Measurements from ENCODE around the gene MS4A13. TPM values are rescaled to one million over a fixed set of nuclear protein-coding genes. Genes with fewer than 3 reads are reported as not detected.

The MS4A13 gene
- total and polyA plus RNA-seq, 4 donors, result not detected

GRCh38 chr11:60493454-60493853 is 21.7 kb upstream of the MS4A13 start:
- Histone ChIP-seq H3K27ac (ENCODE audit: low read depth in 1 of 2, low read length in 2 of 2) (no peak overlapping the region), H3K4me3 (ENCODE audit: low read depth in 1 of 3, low read length in 3 of 3) (no peak overlapping the region), H3K9ac (ENCODE audit: low read depth in 1 of 2, low read length in 2 of 2) (no peak overlapping the region), H3K27me3 (ENCODE audit: control insufficient read depth in 4 of 4, insufficient read depth in 4 of 4, low read length in 3 of 4) (peaks cover 0 to 7% (median 0%) of the 10 kb centered on the region in 4 donors), H3K9me3 (ENCODE audit: control insufficient read depth in 4 of 4, low read length in 3 of 4) (no peaks in the 10 kb centered on the region), H3K4me1 (ENCODE audit: control insufficient read depth in 4 of 4, insufficient read depth in 4 of 4, low read length in 3 of 4) (no peaks in the 10 kb centered on the region), H3K36me3 (ENCODE audit: control insufficient read depth in 4 of 4, insufficient read depth in 3 of 4, low read depth in 1 of 4, low read length in 3 of 4) (no peaks in the 10 kb centered on the region)
- no peak for TF ChIP-seq HNF4A (conservative IDR thresholded peaks at IDR 0.05)
- no peak for TF ChIP-seq RXRA (IDR thresholded peaks at IDR 0.05)
- no peak for TF ChIP-seq ATF3 (IDR thresholded peaks at IDR 0.05)
- no peak for TF ChIP-seq JUND (IDR thresholded peaks at IDR 0.05)
- no peak for TF ChIP-seq NR2F2 (IDR thresholded peaks at IDR 0.05)
- no peak for DNase-seq (ENCODE audit: low spot score)
- 80% methylated on average over 2 of the region's 2 CpGs for WGBS

GRCh38 chr11:60498399-60498798 is 16.8 kb upstream of the MS4A13 start:
- no peak for DNase-seq (ENCODE audit: low spot score)
- no peaks in the 10 kb centered on the region for H3K9me3 ChIP-seq (ENCODE audit: control insufficient read depth in 4 of 4, low read length in 3 of 4)
- H3K27me3 ChIP-seq (ENCODE audit: control insufficient read depth in 4 of 4, insufficient read depth in 4 of 4, low read length in 3 of 4), result peaks cover 0 to 7% (median 0%) of the 10 kb centered on the region in 4 donors
- H3K4me3 ChIP-seq (ENCODE audit: low read depth in 1 of 3, low read length in 3 of 3), result no peak overlapping the region
- H3K27ac ChIP-seq (ENCODE audit: low read depth in 1 of 2, low read length in 2 of 2), result no peak overlapping the region
- WGBS, result 66% methylated on average over 2 of the region's 2 CpGs
- no peak for TF ChIP-seq FOXA2 (IDR thresholded peaks at IDR 0.05)
- no peak for TF ChIP-seq RXRA (IDR thresholded peaks at IDR 0.05)
- no peak for TF ChIP-seq ZBTB33 (IDR thresholded peaks at IDR 0.05)
- no peak for TF ChIP-seq ATF3 (IDR thresholded peaks at IDR 0.05)
- TF ChIP-seq REST (IDR thresholded peaks at IDR 0.05), result no peak
- no peak for TF ChIP-seq YY1 (IDR thresholded peaks at IDR 0.05)
- TF ChIP-seq NR2F2 (IDR thresholded peaks at IDR 0.05), result no peak
- TF ChIP-seq EGR1 (IDR thresholded peaks at IDR 0.05; ENCODE audit: low read depth in 2 of 2), result no peak
- TF ChIP-seq JUND (IDR thresholded peaks at IDR 0.05), result no peak
- TF ChIP-seq MAX (IDR thresholded peaks at IDR 0.05), result no peak
- no peaks in the 10 kb centered on the region for H3K36me3 ChIP-seq (ENCODE audit: control insufficient read depth in 4 of 4, insufficient read depth in 3 of 4, low read depth in 1 of 4, low read length in 3 of 4)
- H3K4me1 ChIP-seq (ENCODE audit: control insufficient read depth in 4 of 4, insufficient read depth in 4 of 4, low read length in 3 of 4), result no peaks in the 10 kb centered on the region
- no peak overlapping the region for H3K9ac ChIP-seq (ENCODE audit: low read depth in 1 of 2, low read length in 2 of 2)

GRCh38 chr11:60498853-60499252 is 16.3 kb upstream of the MS4A13 start:
- Histone ChIP-seq H3K9me3 (ENCODE audit: control insufficient read depth in 4 of 4, low read length in 3 of 4) (no peaks in the 10 kb centered on the region), H3K4me3 (ENCODE audit: low read depth in 1 of 3, low read length in 3 of 3) (no peak overlapping the region), H3K4me1 (ENCODE audit: control insufficient read depth in 4 of 4, insufficient read depth in 4 of 4, low read length in 3 of 4) (no peaks in the 10 kb centered on the region), H3K27ac (ENCODE audit: low read depth in 1 of 2, low read length in 2 of 2) (no peak overlapping the region), H3K36me3 (ENCODE audit: control insufficient read depth in 4 of 4, insufficient read depth in 3 of 4, low read depth in 1 of 4, low read length in 3 of 4) (no peaks in the 10 kb centered on the region), H3K9ac (ENCODE audit: low read depth in 1 of 2, low read length in 2 of 2) (no peak overlapping the region), H3K27me3 (ENCODE audit: control insufficient read depth in 4 of 4, insufficient read depth in 4 of 4, low read length in 3 of 4) (peaks cover 0 to 7% (median 0%) of the 10 kb centered on the region in 4 donors)
- WGBS, result 71% methylated on average over 4 of the region's 4 CpGs
- DNase-seq (ENCODE audit: low spot score), result no peak
- TF ChIP-seq SP1 (IDR thresholded peaks at IDR 0.05), result no peak
- TF ChIP-seq NR2F2 (IDR thresholded peaks at IDR 0.05), result no peak
- TF ChIP-seq REST (IDR thresholded peaks at IDR 0.05), result no peak
- no peak for TF ChIP-seq HNF4G (IDR thresholded peaks at IDR 0.05)
- no peak for TF ChIP-seq HNF4A (conservative IDR thresholded peaks at IDR 0.05)
- TF ChIP-seq GABPA (IDR thresholded peaks at IDR 0.05 in 1 of 2, conservative IDR thresholded peaks at IDR 0.05 in 1 of 2), result no peak
- no peak for TF ChIP-seq FOXA2 (IDR thresholded peaks at IDR 0.05)
- TF ChIP-seq MAX (IDR thresholded peaks at IDR 0.05), result no peak
- TF ChIP-seq CTCF (IDR thresholded peaks at IDR 0.05; ENCODE audit: low read depth, low read length, missing input control), result no peak
